GM19193 (cell line): ENCODE measurements around the gene STK39.

Source experiments
- POLR2A ChIP-seq: IDR thresholded peaks from 4 replicates; pipeline ENCODE4 v1.6.1; 2011; ENCODE audit not compliant: insufficient read depth, insufficient read length; ENCODE audit errors: extremely low read depth

STK39 gene

DNA sequence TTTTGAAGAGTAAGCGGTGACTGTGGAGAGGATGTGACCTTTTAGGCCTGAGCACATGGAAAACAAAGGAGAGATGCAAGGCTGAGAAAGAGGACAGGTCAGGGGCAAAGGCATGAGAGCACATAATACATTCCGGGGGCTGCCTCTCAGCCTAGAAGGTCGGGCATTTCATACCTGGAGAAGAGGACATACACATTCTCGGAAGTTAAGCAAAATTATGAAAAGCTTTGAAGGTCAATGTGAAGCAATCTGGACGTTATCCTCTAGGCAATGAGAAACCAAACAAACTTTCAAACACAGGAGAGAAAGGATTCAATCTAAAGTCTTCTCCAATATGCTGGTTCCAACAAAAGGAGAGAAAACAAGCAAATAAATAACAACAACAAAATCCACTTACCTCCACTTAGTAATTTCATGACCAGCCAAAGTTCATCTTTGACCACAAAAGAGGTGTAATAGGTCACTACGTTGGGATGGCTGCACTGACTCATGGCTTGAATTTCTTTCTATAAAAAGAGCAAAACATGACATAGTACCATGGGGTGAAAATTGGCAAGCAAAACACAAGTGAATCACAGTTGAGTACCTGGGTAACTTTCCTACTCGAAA lies 80.4 kb downstream of the STK39 start:
- no peak for TF ChIP-seq POLR2A

DNA sequence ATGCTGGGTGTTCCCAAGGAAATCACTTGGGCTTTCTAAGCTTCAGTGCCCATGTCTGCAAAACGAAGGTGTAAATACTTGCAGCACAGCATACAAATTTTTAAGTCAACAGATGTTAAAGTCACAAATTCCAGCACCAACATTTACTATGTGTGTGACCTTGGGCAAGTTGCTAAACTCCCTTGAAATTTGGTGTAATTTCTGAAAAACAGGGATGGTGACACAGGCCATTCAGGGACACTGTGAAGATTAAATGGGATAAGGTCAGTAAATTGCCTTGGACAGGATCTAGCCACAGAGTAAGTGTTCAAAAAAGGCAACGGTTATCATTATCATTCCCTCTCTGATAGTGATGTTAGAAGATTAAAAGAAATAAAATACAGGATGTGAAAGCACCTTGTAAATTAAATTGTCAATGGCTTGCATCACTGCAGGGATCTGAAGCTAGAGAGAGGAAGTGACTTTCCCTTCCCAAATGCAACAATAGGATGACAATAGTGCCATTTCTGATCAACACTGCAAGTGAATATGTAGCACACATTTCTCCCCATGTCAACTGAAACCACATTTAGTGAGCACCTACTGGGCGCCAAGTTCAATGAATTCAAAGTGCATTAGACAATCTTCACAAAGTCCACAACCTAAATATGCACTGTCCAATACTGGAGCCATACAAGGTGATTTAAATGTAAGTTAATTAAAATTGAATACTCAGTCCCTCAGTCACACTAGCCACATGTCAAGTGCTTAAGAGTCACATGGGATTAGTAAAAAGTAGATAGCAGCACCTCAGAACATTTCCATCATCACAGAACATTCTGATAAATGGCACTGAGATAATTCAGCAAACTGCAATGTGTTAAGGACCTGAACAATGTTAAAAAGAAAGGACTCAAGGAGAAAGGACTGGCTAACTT lies 81.2 kb downstream of the STK39 start:
- no peak for TF ChIP-seq POLR2A

DNA sequence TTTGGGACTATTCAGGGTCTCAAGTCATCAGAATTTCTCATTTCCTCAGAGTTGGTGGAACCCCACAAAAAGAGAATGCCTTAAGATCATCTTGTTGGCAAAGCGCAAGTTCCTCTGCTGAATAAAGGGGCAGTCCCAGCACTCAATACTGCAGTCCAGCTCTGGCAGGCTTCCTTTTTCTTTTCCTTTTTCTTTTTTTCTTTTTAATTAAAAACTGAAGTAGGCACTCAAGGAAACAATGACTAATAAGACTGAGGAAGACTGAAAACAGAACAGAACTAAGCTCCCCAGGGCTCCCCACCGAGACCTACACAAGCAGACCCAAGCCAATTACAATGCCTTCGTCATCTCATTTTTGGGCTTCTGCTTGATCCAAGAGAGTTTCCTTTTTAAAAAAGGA lies 82.0 kb downstream of the STK39 start:
- no peak for TF ChIP-seq POLR2A

GRCh38 chr2:168160897-168161296 lies 86.5 kb downstream of the STK39 start:
- TF ChIP-seq POLR2A = no peak

DNA sequence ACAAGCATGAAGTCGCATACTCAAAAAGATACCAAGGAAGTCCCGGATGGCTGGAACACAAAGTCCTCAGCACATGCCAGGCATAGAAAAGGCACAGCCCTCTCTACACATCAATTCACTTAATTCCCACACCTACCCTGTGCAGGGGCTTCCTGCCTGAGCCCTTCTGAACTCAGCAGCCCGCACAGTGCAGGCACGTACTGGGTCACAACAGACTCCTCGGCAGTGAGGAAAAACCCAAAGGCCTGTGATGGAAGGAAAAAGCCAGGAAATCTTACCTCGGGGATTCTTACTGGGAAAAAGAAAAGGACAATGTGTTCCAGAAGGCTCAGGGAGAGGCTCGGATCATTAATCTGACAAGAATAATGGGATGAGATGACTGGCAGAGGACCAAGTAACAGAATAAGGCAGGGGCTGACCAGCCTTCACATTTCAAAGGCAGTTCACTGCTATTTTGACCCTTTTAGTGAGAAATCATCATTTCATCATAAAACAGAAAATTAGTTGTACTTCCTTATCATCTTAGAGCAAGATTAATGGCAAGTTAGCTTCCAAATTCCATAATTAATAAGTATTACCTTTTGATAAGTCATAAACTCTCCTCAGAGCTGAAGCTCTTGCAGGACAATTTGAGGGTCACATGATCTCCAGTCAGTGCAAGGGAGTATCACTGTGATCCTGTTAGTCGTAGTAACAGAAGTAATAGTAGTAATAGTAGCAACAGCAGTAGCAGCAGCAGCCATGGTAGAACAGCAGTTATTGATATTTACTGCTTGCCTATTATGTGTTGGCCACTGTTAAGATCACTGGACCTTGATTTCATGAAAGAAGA lies 87.4 kb downstream of the STK39 start:
- no peak for TF ChIP-seq POLR2A

- no peak for TF ChIP-seq POLR2A
These were observed 88.8 kb downstream of the STK39 start for GRCh38 chr2:168158586-168158985.

- TF ChIP-seq POLR2A = no peak
These were observed 89.5 kb downstream of the STK39 start for GRCh38 chr2:168157926-168158325.

GRCh38 chr2:168157070-168157469 lies 90.3 kb downstream of the STK39 start:
- no peak for TF ChIP-seq POLR2A

DNA sequence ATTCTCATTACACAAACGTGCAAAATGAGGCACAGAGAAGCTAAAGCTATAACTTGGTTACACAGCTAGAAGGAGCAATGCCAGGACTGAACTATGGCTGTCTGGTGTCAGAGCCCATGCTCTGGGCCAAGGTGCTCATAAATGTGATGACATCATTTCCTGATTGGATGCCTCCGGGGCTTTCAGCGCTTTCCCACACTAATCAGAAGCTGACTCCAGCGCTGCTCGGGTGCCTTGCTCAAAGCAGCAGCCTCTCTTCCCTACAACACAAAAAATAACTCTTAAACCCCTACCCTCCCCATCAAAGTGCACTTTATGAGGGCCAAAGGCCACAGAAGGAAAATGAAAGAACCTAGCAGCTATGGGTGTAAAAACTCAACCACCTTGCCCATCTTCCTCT lies 90.7 kb downstream of the STK39 start:
- no peak for TF ChIP-seq POLR2A

DNA sequence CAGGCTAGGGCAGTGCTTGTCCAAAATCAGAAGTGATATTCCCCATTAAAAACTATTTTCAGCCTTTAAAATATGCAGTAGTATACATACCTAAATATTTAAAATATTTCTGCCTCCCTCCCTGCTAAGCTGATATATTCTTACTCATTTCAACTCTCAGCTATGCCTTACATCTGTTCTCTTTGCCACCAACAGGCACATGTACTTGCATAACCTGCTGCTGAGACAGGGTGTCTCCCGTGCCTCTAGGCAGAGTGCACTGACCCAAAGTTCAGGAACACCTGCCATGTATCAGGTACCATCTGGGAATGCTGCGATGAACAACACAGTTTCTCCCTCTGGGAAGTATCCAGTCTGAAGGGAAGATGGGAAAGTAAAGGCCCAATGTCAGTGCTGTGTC lies 91.7 kb downstream of the STK39 start:
- no peak for TF ChIP-seq POLR2A

- no peak for TF ChIP-seq POLR2A
These were observed 92.3 kb downstream of the STK39 start for GRCh38 chr2:168155046-168155445.

DNA sequence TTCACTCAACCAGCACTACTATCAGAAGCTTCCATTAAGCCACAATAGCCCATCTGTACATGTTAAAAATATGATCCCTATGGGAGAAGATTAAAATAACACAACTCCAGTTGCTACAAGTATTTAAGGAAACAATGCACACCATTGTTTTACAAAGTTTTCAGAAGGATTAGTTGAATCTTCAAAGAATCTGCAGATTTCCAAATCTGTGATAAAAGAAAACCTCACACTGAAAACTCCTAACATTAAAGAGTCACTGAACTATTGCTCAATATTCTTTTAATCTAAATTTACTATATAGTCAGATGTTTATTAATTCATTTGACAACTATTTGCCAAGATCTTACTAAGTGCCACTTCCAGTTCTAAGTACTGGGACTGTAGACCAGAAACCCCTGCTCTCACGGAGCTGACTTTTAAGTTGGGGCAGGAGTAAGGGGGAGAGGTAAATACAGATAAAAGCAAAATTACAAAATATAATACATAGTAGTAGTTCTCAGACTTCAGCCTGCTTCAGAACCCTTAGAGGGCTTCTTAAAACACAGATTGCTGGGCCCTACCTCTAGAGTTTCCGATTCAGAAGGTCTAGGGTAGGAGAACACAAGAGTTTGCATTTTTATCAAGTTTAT lies 94.4 kb downstream of the STK39 start:
- no peak for TF ChIP-seq POLR2A

GRCh38 chr2:168149986-168150385 lies 97.4 kb downstream of the STK39 start:
- TF ChIP-seq POLR2A = no peak

- TF ChIP-seq POLR2A = no peak
These were observed 98.0 kb downstream of the STK39 start for GRCh38 chr2:168149150-168149974.

DNA sequence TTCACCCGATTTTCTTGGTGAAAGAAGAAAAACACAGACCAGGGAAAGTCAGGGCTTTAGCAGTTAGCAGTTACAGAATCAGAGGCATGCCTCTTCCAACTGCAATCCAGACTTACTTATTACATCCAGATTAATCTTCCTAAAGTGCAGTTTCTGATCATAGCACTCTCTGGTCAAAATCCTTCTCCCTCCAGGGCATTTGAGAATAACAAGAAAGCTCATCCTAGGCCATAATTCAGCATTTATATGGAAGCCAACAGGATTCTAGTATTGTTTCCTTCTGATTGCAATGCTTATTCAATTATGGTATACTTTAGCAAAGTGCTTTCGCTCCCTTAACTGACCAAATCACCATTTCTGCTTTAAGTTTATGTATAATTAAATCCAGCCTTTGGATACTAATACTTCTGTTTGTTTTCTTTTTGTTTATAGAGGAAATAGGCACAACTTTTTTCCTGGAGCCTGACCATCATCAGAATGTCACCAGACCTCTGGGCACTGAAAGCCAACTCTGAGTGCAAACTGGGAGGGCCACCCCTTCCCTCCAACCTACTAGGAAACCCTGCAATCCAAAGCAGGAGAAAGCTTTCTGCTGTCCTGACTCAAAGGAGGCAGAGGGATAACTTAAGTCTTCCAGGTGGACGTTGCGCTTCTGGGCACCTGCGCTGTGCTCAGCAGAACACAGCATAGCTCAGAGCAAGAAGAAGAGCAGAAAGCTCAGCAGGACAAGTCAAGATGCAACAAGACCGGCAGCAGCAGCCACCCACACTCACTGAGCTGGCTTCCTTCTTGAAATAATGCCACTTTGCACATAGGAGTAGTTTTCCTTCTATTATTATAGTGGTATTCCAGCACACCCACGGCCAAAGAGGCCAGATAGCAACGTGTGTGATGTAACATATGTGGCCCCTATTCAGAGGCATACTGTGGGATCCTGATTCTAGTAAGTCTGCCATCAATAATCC lies 99.3 kb downstream of the STK39 start:
- no peak for TF ChIP-seq POLR2A
